ENCODE results near the gene ROPN1L. TPM values are rescaled to one million over a fixed set of nuclear protein-coding genes. Genes with fewer than 3 reads are reported as not detected.
A peak's percentile ranks its signal among the peaks of the same experiment; 100 is the strongest.

The ROPN1L gene
- total and polyA plus RNA-seq, 7 experiments from 2014 or later, result 0.32 to 2.6 (median 1.4) TPM

DNA sequence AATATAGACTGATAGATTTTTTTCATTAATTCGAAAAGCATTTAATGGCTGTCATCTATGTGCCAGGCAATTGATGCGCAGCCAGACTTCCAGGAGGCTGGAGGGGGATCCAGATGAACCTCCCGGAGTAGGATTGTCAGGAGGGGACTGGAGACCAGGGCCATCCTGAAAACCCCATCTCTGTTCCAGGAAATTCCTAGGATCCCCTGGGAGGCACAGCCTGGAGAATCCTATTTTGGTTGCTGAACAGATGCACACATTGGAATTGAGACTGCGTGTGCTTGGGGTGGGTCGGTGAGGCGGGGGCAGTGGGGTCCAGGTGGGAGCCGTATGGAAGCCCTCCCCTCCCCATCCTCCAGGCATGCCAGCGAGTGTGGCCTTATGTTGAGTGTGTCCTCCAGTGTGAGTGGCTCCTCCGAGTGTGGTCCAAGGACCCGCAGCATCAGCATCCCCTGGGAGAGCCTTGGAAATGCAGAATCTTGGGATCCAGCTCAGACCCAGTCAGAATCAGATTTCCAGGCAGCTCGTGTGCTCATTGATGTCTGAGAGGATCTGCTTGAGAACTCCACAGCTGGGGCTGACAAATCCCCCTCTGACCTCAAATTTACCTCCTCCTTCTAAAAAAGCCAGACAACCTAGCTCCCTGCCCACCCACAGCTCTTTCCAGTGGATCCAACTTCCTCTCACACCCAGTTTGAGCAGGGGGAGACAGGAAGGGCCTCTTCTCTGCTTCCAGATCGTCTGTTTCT, 38.7 kb downstream of the ROPN1L start:
- intact Hi-C loops (cut with micrococcal nuclease), result no loop called here
- no peak for ATAC-seq
- H3K27me3 ChIP-seq (ENCODE audit: control insufficient read depth in 2 of 2, insufficient read depth in 2 of 2, low read length in 2 of 2), result no peaks in the 10 kb centered on the region
- ChIA-PET POLR2A (no interaction called here), CTCF (no interaction called here)
- no peaks in the 10 kb centered on the region for H3K4me1 ChIP-seq (ENCODE audit: control insufficient read depth in 2 of 2, insufficient read depth in 2 of 2, low read length in 2 of 2)
- no peak overlapping the region for H3K4me3 ChIP-seq (ENCODE audit: low read length)
- no peaks in the 10 kb centered on the region for H3K36me3 ChIP-seq (ENCODE audit: control insufficient read depth in 2 of 3, insufficient read depth in 3 of 3, low read length in 3 of 3)
- no peak for DNase-seq
- Mint-ChIP-seq H3K27me3 (peaks cover 0 to 9% (median 0%) of the 10 kb centered on the region in 5 donors), H3K27ac (no peak overlapping the region), H3K4me3 (no peak overlapping the region), H3K9me3 (peaks cover 0 to 15% (median 5%) of the 10 kb centered on the region in 11 donors), H3K36me3 (peaks cover 0 to 10% (median 4%) of the 10 kb centered on the region in 5 donors), H3K4me1 (peaks cover 0 to 5% (median 3%) of the 10 kb centered on the region in 7 donors)
- no peak overlapping the region for H3K27ac ChIP-seq (ENCODE audit: low read depth, low read length)
- peaks cover 0 to 6% (median 0%) of the 10 kb centered on the region in 3 experiments for H3K9me3 ChIP-seq (ENCODE audit: control insufficient read depth in 2 of 3, low read length in 3 of 3)

DNA sequence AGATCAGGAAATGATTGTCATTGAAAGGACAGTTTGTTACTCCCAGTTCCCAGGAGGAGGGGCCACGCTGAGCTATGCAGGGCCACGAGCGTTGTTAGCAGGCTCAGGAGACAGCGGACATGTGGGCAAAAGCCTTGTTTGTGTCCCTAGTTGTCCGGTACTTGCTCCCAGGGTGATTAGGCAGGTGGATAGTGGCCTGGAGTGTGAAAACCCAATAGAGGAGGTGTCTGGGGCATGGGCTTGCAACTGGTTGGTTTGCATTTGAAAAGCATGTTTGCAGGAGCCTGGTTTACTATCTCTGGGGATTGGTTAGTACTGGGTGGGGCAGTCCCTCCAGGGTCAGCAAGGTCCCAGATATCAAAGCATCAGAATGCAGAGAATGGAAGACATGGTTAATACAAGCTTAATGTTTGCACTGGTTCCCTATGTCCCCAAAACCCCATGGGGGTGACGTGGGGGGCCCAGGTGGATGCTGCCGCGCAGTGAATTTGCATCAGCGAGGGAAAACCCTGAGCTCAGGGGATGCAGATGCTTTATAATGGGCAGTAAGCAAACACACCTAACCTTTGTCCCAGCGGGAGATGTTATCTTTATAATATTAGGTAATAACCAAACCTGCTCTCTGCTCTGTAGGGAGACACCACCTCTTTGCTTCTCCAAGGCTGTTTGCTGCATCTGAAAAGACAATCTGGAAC, 39.7 kb downstream of the ROPN1L start:
- ChIA-PET CTCF (no interaction called here), POLR2A (no interaction called here)
- Histone ChIP-seq H3K36me3 (ENCODE audit: control insufficient read depth in 2 of 3, insufficient read depth in 3 of 3, low read length in 3 of 3) (no peaks in the 10 kb centered on the region), H3K4me3 (ENCODE audit: low read length) (no peak overlapping the region), H3K9me3 (ENCODE audit: control insufficient read depth in 2 of 3, low read length in 3 of 3) (no peaks in the 10 kb centered on the region), H3K4me1 (ENCODE audit: control insufficient read depth in 2 of 2, insufficient read depth in 2 of 2, low read length in 2 of 2) (no peaks in the 10 kb centered on the region), H3K27ac (ENCODE audit: low read depth, low read length) (no peak overlapping the region), H3K27me3 (ENCODE audit: control insufficient read depth in 2 of 2, insufficient read depth in 2 of 2, low read length in 2 of 2) (no peaks in the 10 kb centered on the region)
- DNase-seq, result no peak
- peaks cover 0 to 9% (median 0%) of the 10 kb centered on the region in 5 donors for H3K27me3 Mint-ChIP-seq
- ATAC-seq, result no peak
- no peak overlapping the region for H3K27ac Mint-ChIP-seq
- intact Hi-C loops (cut with micrococcal nuclease), result no loop called here
- H3K4me1 Mint-ChIP-seq, result peaks cover 0 to 5% (median 3%) of the 10 kb centered on the region in 7 donors
- peaks cover 0 to 5% (median 3%) of the 10 kb centered on the region in 11 donors for H3K9me3 Mint-ChIP-seq
- peaks cover 0 to 5% (median 4%) of the 10 kb centered on the region in 5 donors for H3K36me3 Mint-ChIP-seq
- no peak overlapping the region for H3K4me3 Mint-ChIP-seq

DNA sequence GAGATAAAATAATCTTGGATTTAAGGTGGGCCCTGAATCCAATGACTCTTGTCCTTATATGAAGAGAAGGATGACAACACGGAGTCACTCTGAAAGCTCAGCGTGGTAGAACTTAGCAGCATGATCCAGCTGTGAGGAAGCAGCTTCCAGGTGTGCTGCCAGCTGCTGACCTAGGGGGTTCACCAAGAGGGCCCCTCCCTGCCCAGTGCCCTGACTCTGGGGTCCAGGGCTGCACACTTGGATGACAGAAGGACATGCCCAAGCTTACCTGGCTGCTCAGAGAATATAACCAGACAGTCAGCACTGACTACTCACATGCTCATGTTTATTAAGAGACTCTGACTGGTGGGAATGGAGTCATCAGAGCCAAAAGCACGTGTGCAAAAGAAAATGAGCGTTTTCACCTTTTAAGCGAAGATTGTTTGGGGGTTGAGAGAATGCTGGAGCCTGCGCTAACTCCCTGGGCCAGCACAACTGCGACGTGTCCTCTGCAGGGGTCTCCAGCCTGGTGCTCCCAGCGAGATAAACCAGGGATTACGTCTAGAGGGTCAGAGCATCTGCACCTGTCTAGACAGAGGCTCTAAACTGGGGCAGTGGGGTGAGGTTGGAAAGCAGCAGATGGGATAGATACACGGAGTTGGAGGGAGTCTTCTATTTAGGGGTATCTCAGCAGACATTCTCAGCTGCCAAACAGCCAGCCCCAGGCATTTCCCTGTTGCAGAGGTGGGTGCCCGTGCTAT, 41.3 kb downstream of the ROPN1L start:
- Histone ChIP-seq H3K9me3 (ENCODE audit: control insufficient read depth in 2 of 3, low read length in 3 of 3) (no peaks in the 10 kb centered on the region), H3K27me3 (ENCODE audit: control insufficient read depth in 2 of 2, insufficient read depth in 2 of 2, low read length in 2 of 2) (no peaks in the 10 kb centered on the region), H3K4me1 (ENCODE audit: control insufficient read depth in 2 of 2, insufficient read depth in 2 of 2, low read length in 2 of 2) (no peaks in the 10 kb centered on the region), H3K36me3 (ENCODE audit: control insufficient read depth in 2 of 3, insufficient read depth in 3 of 3, low read length in 3 of 3) (no peaks in the 10 kb centered on the region), H3K4me3 (ENCODE audit: low read length) (no peak overlapping the region), H3K27ac (ENCODE audit: low read depth, low read length) (no peak overlapping the region)
- POLR2A ChIA-PET, result no interaction called here
- intact Hi-C loops (cut with micrococcal nuclease), result no loop called here
- CTCF ChIA-PET, result interaction anchor here (0.5 kb wide), 1 partner anchor 67 kb away, joined by 3 read pairs; no protein-coding TSS in a partner anchor
- peaks cover 0 to 3% (median 0%) of the 10 kb centered on the region in 11 donors for H3K9me3 Mint-ChIP-seq
- no peak overlapping the region for H3K4me3 Mint-ChIP-seq
- ATAC-seq (no peak), DNase-seq (no peak)
- peak overlapping the region in 1 of 9 donors; percentile 49 for H3K27ac Mint-ChIP-seq
- peaks cover 0 to 6% (median 0%) of the 10 kb centered on the region in 5 donors for H3K27me3 Mint-ChIP-seq
- H3K4me1 Mint-ChIP-seq, result peaks cover 0 to 12% (median 4%) of the 10 kb centered on the region in 7 donors
- peaks cover 0 to 5% (median 0%) of the 10 kb centered on the region in 5 donors for H3K36me3 Mint-ChIP-seq

DNA sequence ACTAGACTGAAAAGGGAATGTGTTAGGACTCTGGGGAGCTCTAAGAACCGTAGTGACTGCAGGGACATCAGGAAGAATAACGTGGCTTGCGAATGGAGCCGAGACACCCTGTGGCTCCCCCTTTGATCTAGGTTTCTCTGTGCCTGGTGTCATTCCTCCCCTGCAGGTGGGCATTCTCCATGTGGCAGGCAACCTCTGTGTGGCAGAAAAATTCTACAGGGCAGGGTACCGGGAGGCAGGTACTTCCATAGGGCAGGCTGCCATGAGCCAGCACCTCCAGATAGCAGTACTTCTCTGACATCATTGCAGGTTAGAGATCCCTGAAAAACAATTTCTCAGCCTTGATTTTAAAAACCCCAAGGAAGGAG, 43.1 kb downstream of the ROPN1L start:
- no peak overlapping the region for H3K4me3 Mint-ChIP-seq
- Histone ChIP-seq H3K4me3 (ENCODE audit: low read length) (no peak overlapping the region), H3K4me1 (ENCODE audit: control insufficient read depth in 2 of 2, insufficient read depth in 2 of 2, low read length in 2 of 2) (peaks cover 0 to 3% of the 10 kb centered on the region in 2 donors), H3K27ac (ENCODE audit: low read depth, low read length) (no peak overlapping the region), H3K36me3 (ENCODE audit: control insufficient read depth in 2 of 3, insufficient read depth in 3 of 3, low read length in 3 of 3) (no peaks in the 10 kb centered on the region), H3K27me3 (ENCODE audit: control insufficient read depth in 2 of 2, insufficient read depth in 2 of 2, low read length in 2 of 2) (no peaks in the 10 kb centered on the region), H3K9me3 (ENCODE audit: control insufficient read depth in 2 of 3, low read length in 3 of 3) (no peaks in the 10 kb centered on the region)
- POLR2A ChIA-PET, result no interaction called here
- peaks cover 0 to 5% (median 0%) of the 10 kb centered on the region in 5 donors for H3K36me3 Mint-ChIP-seq
- H3K4me1 Mint-ChIP-seq, result peaks cover under 1 to 23% (median 9%) of the 10 kb centered on the region in 7 donors
- H3K9me3 Mint-ChIP-seq, result peaks cover 0 to 3% (median 0%) of the 10 kb centered on the region in 11 donors
- DNase-seq (no peak), ATAC-seq (no peak)
- CTCF ChIA-PET, result interaction anchor here (0.8 kb wide), 1 partner anchor 9 kb away, joined by 4 read pairs; no protein-coding TSS in a partner anchor
- peaks cover 0 to 6% (median 0%) of the 10 kb centered on the region in 5 donors for H3K27me3 Mint-ChIP-seq
- intact Hi-C loops (cut with micrococcal nuclease), result no loop called here
- no peak overlapping the region for H3K27ac Mint-ChIP-seq

DNA sequence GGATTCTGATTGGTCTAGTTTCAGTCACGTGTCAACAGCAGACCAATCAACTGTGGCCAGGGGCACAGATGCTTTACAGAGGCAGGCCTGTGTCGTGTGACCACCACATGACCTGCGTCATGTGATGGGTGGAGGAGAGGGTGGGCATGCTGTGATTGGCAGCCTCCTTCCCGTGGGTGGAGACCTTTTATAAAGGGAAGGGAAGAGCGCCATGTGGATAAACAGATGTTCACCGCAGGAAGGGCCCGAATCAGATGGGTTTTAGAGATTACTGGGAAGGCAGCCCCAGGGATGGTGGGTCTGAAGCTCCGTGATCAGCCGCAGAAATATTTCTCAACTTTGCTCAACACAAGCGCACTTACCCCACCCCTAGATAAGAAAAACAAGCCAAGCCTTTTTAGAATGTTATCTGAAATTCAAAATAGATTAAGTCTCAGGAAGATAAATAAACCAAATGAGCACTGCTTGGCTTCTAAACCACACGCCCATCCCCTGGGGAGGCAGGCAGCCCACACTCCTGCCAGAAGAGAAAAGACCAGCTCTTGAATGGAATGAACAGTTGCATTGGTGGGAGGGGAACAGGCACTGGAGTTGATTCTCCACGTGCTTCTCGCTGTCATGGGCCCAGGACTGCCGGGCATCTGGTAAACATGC, 43.6 kb downstream of the ROPN1L start:
- H3K4me3 Mint-ChIP-seq, result no peak overlapping the region
- intact Hi-C loops (cut with micrococcal nuclease), result no loop called here
- DNase-seq (no peak), ATAC-seq (peak; percentile 31)
- peak overlapping the region in 2 of 9 donors; percentile 5 to 18 for H3K27ac Mint-ChIP-seq
- H3K4me3 ChIP-seq (ENCODE audit: low read length), result no peak overlapping the region
- H3K4me1 ChIP-seq (ENCODE audit: control insufficient read depth in 2 of 2, insufficient read depth in 2 of 2, low read length in 2 of 2), result peaks cover 4 to 7% of the 10 kb centered on the region in 2 donors
- H3K4me1 Mint-ChIP-seq, result peaks cover 6 to 28% (median 14%) of the 10 kb centered on the region in 7 donors
- no peak overlapping the region for H3K27ac ChIP-seq (ENCODE audit: low read depth, low read length)
- no peaks in the 10 kb centered on the region for H3K9me3 ChIP-seq (ENCODE audit: control insufficient read depth in 2 of 3, low read length in 3 of 3)
- H3K36me3 Mint-ChIP-seq, result peaks cover 0 to 5% (median 0%) of the 10 kb centered on the region in 5 donors
- peaks cover 0 to 6% (median 0%) of the 10 kb centered on the region in 5 donors for H3K27me3 Mint-ChIP-seq
- POLR2A ChIA-PET, result interaction anchor here (0.6 kb wide), 1 partner anchor 12 kb away, joined by 3 read pairs; no protein-coding TSS in a partner anchor
- CTCF ChIA-PET, result no interaction called here
- peaks cover 0 to 3% (median 0%) of the 10 kb centered on the region in 11 donors for H3K9me3 Mint-ChIP-seq
- H3K27me3 ChIP-seq (ENCODE audit: control insufficient read depth in 2 of 2, insufficient read depth in 2 of 2, low read length in 2 of 2), result no peaks in the 10 kb centered on the region
- no peaks in the 10 kb centered on the region for H3K36me3 ChIP-seq (ENCODE audit: control insufficient read depth in 2 of 3, insufficient read depth in 3 of 3, low read length in 3 of 3)

DNA sequence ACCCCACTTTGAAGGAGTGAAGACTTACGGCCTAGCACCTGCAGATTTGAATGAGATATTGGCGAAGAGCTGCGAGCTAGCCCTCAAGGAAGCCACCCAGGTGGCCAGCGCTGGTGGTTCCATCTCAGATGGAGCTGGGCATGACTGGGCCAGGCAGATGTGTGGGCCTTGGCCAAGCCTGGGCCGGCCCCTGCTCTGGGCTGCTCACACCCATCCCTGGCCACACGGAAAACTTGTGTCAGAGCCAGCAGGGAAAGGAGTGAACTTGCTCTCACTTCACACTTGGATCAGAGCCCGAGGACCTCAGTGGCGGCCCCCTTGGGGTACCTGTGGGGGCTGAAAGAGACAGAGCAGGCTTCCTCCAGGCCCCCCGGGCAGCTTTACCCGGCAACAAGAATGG, 44.2 kb downstream of the ROPN1L start:
- Histone ChIP-seq H3K4me3 (ENCODE audit: low read length) (no peak overlapping the region), H3K9me3 (ENCODE audit: control insufficient read depth in 2 of 3, low read length in 3 of 3) (no peaks in the 10 kb centered on the region), H3K36me3 (ENCODE audit: control insufficient read depth in 2 of 3, insufficient read depth in 3 of 3, low read length in 3 of 3) (no peaks in the 10 kb centered on the region), H3K4me1 (ENCODE audit: control insufficient read depth in 2 of 2, insufficient read depth in 2 of 2, low read length in 2 of 2) (peaks cover 6 to 10% of the 10 kb centered on the region in 2 donors), H3K27me3 (ENCODE audit: control insufficient read depth in 2 of 2, insufficient read depth in 2 of 2, low read length in 2 of 2) (no peaks in the 10 kb centered on the region), H3K27ac (ENCODE audit: low read depth, low read length) (no peak overlapping the region)
- Mint-ChIP-seq H3K4me1 (peaks cover 8 to 33% (median 16%) of the 10 kb centered on the region in 7 donors), H3K36me3 (peaks cover 0 to 5% (median 0%) of the 10 kb centered on the region in 5 donors), H3K9me3 (peaks cover 0 to 3% (median 0%) of the 10 kb centered on the region in 11 donors), H3K27me3 (peaks cover 0 to 6% (median 0%) of the 10 kb centered on the region in 5 donors), H3K27ac (no peak overlapping the region), H3K4me3 (no peak overlapping the region)
- ATAC-seq, result no peak
- DNase-seq, result no peak
- POLR2A ChIA-PET, result interaction anchor here (0.6 kb wide), 1 partner anchor 13 kb away, joined by 3 read pairs; no protein-coding TSS in a partner anchor
- CTCF ChIA-PET, result no interaction called here
- intact Hi-C loops (cut with micrococcal nuclease), result no loop called here
